Mesodermal cell (in vitro differentiated cells): Measurements from ENCODE around the gene ERLIN1.

ENCODE experiments used
- H3K27ac ChIP-seq: 2 replicates; pipeline ENCODE4 v1.7.0; 2013; ENCODE audit warnings: mild to moderate bottlenecking, low read depth, low read length, moderate library complexity; ENCODE audit not compliant: severe bottlenecking
- H3K36me3 ChIP-seq: 2 replicates; pipeline ENCODE4 v1.7.1; 2013; ENCODE audit warnings: mild to moderate bottlenecking, low read length, moderate library complexity; ENCODE audit not compliant: control insufficient read depth, insufficient read depth
- H3K4me1 ChIP-seq: one replicate; pipeline ENCODE4 v1.7.1; 2013; ENCODE audit warnings: mild to moderate bottlenecking, low read length; ENCODE audit not compliant: insufficient read depth, control insufficient read depth, poor library complexity, severe bottlenecking
- H3K4me3 ChIP-seq: 2 replicates; pipeline ENCODE4 v1.7.0; 2013; ENCODE audit warnings: low read length, control low read depth, mild to moderate bottlenecking; ENCODE audit not compliant: insufficient read depth, poor library complexity, severe bottlenecking; ENCODE audit errors: extremely low read depth
- H3K9me3 ChIP-seq: 2 replicates; pipeline ENCODE4 v1.7.1; 2013; ENCODE audit warnings: mild to moderate bottlenecking, low read length, moderate library complexity; ENCODE audit not compliant: control insufficient read depth
- WGBS, 2 experiments: methylation state at CpG; one replicate each; pipeline ENCODE4 v1.1.5; 2013; ENCODE audit warnings: missing lambda C conversion rate in 2 of 2; ENCODE audit not compliant: insufficient coverage in 2 of 2; 5-methylcytosine and 5-hydroxymethylcytosine counted together

ERLIN1 gene

DNA sequence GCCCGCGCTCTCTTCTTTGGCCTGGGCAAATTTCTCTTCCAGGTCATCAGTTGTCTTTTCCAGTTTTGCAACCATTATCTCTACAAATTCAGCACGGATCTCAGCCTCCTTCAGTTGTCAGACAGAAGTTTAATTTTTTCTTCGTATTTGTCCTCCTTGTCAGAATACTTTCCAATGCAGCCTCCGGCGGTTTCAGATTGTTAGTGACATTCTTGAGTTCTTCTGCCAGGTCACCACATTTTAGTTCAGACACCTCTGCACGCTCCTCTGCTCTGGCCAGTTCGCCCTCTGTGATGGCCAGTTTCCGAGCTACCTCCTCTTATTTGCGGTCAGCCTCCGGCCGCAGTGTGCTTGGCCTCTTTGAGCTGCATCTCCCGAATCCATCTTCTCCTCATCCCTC is 71.4 kb downstream of the ERLIN1 start:
- Histone ChIP-seq H3K27ac (no peak overlapping the region), H3K9me3 (no peaks in the 10 kb centered on the region), H3K4me3 (no peak overlapping the region), H3K4me1 (no peaks in the 10 kb centered on the region), H3K36me3 (no peaks in the 10 kb centered on the region)
- whole genome bisulfite sequencing, 2 experiments = 91 to 93% methylated on average over 13 of the region's 13 CpGs

DNA sequence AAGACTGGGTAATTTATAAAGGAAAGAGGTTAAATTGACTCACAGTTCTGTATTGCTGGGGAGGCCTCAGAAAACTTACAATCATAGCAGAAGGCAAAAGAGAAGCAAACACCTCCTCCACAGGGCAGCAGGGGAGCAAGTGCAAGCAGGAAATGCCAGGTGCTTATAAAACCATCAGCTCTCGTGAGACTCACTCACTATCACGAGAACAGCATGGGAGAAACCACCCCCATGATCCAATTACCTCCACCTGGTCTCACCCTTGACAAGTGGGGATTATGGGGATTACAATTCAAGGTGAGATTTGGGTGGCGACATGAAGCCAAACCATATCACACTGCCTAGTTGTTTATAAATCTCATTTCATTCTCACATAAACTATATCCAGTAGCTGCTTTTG is 76.2 kb downstream of the ERLIN1 start:
- Histone ChIP-seq H3K36me3 (no peaks in the 10 kb centered on the region), H3K4me1 (no peaks in the 10 kb centered on the region), H3K9me3 (peaks cover 4% of the 10 kb centered on the region), H3K4me3 (no peak overlapping the region), H3K27ac (no peak overlapping the region)
- 40% methylated on average over 1 of the region's 3 CpGs; no CpG with 5 or more reads in 1 of the 2 experiments for WGBS, 2 experiments

DNA sequence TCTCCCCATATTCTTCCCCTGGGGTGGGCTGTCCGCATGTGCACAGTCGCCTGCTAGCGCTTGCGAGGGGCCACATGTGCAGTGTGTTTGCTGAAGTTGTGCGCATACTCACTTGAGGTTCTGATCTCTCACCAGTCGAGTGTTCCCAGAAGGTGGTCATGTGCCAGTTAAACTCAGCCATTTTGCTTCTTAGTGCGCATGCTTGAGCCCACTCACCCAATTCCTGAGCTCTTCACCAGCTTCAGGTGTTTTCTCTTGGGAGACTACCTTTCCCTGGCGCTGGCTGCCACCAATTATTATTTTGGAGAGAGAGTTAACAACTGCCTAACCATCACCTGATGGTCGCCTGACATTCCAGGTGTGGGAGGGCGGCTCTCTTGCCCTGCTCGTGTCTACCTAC is 79.0 kb downstream of the ERLIN1 start:
- no peaks in the 10 kb centered on the region for H3K36me3 ChIP-seq
- no peak overlapping the region for H3K27ac ChIP-seq
- H3K4me3 ChIP-seq = no peak overlapping the region
- H3K9me3 ChIP-seq = peaks cover 9% of the 10 kb centered on the region
- WGBS, 2 experiments = 93 to 96% methylated on average over 7 to 8 of the region's 11 CpGs
- H3K4me1 ChIP-seq = no peaks in the 10 kb centered on the region

DNA sequence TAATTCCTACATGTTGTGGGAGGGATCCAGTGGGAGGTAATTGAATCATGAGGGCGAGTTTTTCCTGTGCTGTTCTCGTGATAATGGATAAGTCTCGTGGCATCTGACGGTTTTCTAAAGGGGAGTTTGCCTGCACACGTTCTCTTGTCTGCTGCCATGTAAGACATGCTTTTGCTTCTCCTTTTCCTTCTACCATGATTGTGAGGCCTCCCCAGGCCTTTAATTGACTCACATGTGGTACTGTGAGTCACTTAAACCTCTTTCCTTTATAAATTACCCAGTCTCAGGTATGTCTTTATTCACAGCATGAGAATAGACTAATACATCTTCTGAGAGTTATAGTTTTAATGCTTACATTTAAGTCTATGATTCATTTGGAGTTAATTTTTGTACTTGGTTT is 81.5 kb downstream of the ERLIN1 start:
- Histone ChIP-seq H3K4me1 (peaks cover 5% of the 10 kb centered on the region), H3K27ac (no peak overlapping the region), H3K4me3 (no peak overlapping the region), H3K36me3 (no peaks in the 10 kb centered on the region), H3K9me3 (peaks cover 9% of the 10 kb centered on the region)
- WGBS, 2 experiments = 87 to 93% methylated on average over 3 to 5 of the region's 5 CpGs

DNA sequence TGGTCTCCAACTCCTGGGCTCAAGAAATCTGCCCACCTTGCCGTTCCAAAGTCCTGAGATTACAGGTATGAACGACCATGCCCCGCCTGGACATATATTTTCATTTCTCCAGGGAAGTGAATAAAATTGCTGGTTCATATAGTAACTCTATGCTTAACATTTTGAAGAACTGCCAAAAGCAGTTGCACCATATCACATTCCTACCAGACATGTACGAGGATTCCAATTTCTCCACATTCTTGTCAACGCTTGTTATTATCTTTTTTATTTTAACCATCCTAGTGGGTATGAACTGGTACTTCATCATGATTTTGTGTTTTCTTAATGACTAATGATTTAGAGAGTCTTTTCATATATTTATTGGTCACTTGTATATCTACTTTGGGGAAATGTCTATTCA is 82.2 kb downstream of the ERLIN1 start:
- Histone ChIP-seq H3K9me3 (peaks cover 9% of the 10 kb centered on the region), H3K36me3 (no peaks in the 10 kb centered on the region), H3K27ac (no peak overlapping the region), H3K4me1 (peaks cover 5% of the 10 kb centered on the region), H3K4me3 (no peak overlapping the region)
- WGBS, 2 experiments = 90% methylated on average over 2 of the region's 5 CpGs; no CpG with 5 or more reads in 1 of the 2 experiments

DNA sequence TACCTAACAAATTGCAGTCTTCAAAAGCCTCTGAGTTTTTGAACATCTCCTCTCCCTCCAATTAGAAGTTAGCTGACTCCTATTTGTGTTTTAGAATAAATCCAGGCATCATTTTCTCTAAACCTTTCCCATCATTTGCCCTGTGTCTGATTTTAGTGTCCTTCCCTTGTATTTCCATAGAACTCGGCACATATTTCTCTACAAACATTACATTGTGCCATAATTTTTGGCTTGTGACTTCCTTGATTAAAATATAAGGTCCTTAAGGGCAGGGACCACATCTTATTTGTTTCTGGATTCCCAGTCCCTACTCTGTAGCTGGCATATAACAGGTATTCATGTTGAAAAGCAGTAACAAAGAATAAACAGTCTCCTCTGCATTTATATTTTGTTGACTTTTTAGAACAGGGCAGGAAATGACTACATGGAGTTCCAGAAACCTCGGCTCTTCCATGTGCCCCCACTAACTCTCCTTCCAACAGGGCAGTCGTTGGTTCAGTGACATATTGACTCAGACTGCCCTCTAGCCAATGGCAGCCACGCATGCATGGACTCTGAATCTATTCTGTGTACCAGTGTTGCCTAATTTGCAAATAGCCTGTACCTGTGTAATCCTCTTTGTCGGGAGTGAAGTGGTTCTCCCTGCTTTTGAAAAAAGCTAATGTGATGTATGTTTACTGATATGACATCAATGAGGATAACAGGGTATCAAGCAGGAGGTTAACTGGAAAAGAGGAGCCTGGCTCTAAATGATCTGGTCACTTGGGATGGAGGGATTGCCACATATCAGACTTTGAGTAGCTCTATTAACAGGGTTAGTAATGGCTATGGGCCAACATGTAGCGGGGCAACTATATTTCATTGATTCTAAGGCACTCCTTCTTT is 84.4 kb downstream of the ERLIN1 start:
- Histone ChIP-seq H3K4me3 (no peak overlapping the region), H3K4me1 (peaks cover 5% of the 10 kb centered on the region), H3K27ac (no peak overlapping the region), H3K36me3 (no peaks in the 10 kb centered on the region), H3K9me3 (peaks cover 9% of the 10 kb centered on the region)
- WGBS, 2 experiments = 67 to 81% methylated on average over 4 of the region's 6 CpGs

DNA sequence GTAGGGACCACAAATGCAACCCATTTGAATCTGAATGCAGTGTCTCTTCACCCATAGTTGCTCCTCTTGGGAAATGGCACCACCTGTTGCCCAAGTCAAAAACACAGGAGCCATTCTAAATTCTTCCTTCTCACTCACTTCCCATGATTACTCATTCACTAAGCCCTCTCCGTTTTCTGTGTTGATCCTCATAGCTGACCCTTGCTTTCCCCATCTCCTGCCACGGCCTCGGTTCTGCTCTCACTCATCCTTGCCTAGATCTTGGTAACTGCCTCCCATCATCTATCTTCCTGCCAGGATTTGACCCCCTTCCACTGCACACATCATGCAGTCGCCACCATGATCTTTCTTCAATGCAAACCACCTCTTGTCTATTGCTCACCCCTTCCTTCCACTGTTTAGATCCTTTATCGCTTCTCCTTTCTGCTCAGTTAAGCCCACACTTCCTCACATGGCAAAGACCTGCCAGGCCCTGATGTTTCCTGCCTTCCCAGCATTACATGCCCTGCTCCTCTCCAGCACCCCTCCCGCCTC is 85.1 kb downstream of the ERLIN1 start:
- peaks cover 9% of the 10 kb centered on the region for H3K9me3 ChIP-seq
- peaks cover 5% of the 10 kb centered on the region for H3K4me1 ChIP-seq
- WGBS, 2 experiments = 65 to 71% methylated on average over 6 of the region's 6 CpGs
- H3K36me3 ChIP-seq = no peaks in the 10 kb centered on the region
- no peak overlapping the region for H3K4me3 ChIP-seq
- H3K27ac ChIP-seq = no peak overlapping the region
